WTC11 (cell line): ENCODE data around the gene ISG20L2.

Source experiments
- SP1 ChIP-seq: sonication (generic); formaldehyde crosslinking; conservative IDR thresholded peaks from 2 replicates; pipeline ENCODE4 v1.8.1; 2022; ENCODE audit warnings: missing genetic modification reagents
- ZNF263 ChIP-seq: sonication (generic); formaldehyde crosslinking; IDR thresholded peaks from 2 replicates; pipeline ENCODE4 v1.8.1; 2022; ENCODE audit warnings: low read depth, mild to moderate bottlenecking, moderate library complexity, missing genetic modification reagents
- ZNF671 ChIP-seq: fragments of 250-450 bp; sonication (Bioruptor Pico); IDR thresholded peaks from 2 replicates; pipeline ENCODE4 v1.8.0; 2021; ENCODE audit warnings: mild to moderate bottlenecking
- TF ChIP-seq, protein P1 (sequence below): fragments of 200-600 bp; IDR thresholded peaks from 2 replicates; pipeline ENCODE4 v1.8.0; 2022; ENCODE audit warnings: antibody characterized with exemption
- TF ChIP-seq, protein P2 (sequence below): sonication (generic); formaldehyde crosslinking; IDR thresholded peaks from 2 replicates; pipeline ENCODE4 v1.8.0; 2022; ENCODE audit warnings: mild to moderate bottlenecking, missing genetic modification reagents
- TF ChIP-seq, protein P3 (sequence below): fragments of 250-450 bp; sonication (Bioruptor Pico); IDR thresholded peaks from 2 replicates; pipeline ENCODE4 v2.1.2; 2022; ENCODE audit warnings: mild to moderate bottlenecking, moderate library complexity

DNA sequence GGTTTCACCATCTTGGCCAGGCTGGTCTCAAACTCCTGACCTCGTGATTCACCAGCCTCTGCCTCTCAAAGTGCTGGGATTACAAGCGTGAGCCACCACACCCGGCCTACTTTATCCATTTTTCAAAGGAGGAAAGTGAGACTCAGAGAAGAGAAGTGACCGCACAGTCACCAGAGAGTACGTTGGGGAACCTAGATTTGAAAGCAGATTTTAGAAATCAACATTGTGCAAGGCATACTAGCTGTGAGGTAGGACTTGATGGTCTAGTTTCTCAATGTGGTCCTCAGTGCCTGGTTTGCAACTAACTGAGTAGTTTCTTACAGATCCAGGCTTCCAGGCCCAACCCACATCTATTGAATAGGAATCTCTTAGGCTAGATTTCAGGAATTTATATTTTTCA, 37.1 kb upstream of the ISG20L2 start:
- TF ChIP-seq, protein P1, sequence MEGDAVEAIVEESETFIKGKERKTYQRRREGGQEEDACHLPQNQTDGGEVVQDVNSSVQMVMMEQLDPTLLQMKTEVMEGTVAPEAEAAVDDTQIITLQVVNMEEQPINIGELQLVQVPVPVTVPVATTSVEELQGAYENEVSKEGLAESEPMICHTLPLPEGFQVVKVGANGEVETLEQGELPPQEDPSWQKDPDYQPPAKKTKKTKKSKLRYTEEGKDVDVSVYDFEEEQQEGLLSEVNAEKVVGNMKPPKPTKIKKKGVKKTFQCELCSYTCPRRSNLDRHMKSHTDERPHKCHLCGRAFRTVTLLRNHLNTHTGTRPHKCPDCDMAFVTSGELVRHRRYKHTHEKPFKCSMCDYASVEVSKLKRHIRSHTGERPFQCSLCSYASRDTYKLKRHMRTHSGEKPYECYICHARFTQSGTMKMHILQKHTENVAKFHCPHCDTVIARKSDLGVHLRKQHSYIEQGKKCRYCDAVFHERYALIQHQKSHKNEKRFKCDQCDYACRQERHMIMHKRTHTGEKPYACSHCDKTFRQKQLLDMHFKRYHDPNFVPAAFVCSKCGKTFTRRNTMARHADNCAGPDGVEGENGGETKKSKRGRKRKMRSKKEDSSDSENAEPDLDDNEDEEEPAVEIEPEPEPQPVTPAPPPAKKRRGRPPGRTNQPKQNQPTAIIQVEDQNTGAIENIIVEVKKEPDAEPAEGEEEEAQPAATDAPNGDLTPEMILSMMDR = no peak
- TF ChIP-seq ZNF671 (no peak), ZNF263 (CRISPR knock-in tag) (no peak), SP1 (CRISPR knock-in tag) (no peak)
- TF ChIP-seq, protein P2, sequence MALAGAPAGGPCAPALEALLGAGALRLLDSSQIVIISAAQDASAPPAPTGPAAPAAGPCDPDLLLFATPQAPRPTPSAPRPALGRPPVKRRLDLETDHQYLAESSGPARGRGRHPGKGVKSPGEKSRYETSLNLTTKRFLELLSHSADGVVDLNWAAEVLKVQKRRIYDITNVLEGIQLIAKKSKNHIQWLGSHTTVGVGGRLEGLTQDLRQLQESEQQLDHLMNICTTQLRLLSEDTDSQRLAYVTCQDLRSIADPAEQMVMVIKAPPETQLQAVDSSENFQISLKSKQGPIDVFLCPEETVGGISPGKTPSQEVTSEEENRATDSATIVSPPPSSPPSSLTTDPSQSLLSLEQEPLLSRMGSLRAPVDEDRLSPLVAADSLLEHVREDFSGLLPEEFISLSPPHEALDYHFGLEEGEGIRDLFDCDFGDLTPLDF (CRISPR knock-in tag) = no peak
- TF ChIP-seq, protein P3, sequence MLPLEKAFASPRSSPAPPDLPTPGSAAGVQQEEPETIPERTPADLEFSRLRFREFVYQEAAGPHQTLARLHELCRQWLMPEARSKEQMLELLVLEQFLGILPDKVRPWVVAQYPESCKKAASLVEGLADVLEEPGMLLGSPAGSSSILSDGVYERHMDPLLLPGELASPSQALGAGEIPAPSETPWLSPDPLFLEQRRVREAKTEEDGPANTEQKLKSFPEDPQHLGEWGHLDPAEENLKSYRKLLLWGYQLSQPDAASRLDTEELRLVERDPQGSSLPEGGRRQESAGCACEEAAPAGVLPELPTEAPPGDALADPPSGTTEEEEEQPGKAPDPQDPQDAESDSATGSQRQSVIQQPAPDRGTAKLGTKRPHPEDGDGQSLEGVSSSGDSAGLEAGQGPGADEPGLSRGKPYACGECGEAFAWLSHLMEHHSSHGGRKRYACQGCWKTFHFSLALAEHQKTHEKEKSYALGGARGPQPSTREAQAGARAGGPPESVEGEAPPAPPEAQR (CRISPR knock-in tag) = no peak
